Tibial nerve (tissue), 4 donors: ENCODE measurements around the gene PEX14. TPM values are rescaled to one million over a fixed set of nuclear protein-coding genes. Genes with fewer than 3 reads are reported as not detected.

Source experiments
- DNase-seq, 2 donors: peaks; one replicate each; pipeline ENCODE4 v3.0.0-alpha.2; 2019; ENCODE audit warnings: low spot score in 2 of 2
- H3K27ac ChIP-seq, 4 donors: fragments of 200-600 bp; sonication (generic) in 3 of 4; one replicate each; pipeline ENCODE4 v1.5.1; 2017 to 2019; ENCODE audit warnings: mild to moderate bottlenecking in 1 of 4
- H3K27me3 ChIP-seq, 2 donors: fragments of 200-600 bp; sonication (generic) in 1 of 2; one replicate each; pipeline versions ENCODE4 v1.5.1 to v1.6.0; 2017 to 2019
- H3K36me3 ChIP-seq, 3 donors: fragments of 200-600 bp; sonication (generic); one replicate each; pipeline ENCODE4 v1.5.1; 2018 to 2019
- H3K4me1 ChIP-seq, 4 donors: fragments of 200-600 bp; sonication (generic) in 3 of 4; one replicate each; pipeline ENCODE4 v1.5.1; 2017 to 2019
- H3K4me3 ChIP-seq, 4 donors: fragments of 200-600 bp; sonication (generic) in 3 of 4; one replicate each; pipeline ENCODE4 v1.5.1; 2017 to 2019; ENCODE audit warnings: mild to moderate bottlenecking in 1 of 4, moderate library complexity in 1 of 4
- H3K9me3 ChIP-seq, 4 donors: fragments of 200-600 bp; sonication (generic) in 3 of 4; one replicate each; pipeline ENCODE4 v1.5.1; 2017 to 2019
- CTCF ChIP-seq, 5 experiments: fragments of 200-600 bp in 3 of 5; fragments of 450-650 bp in 2 of 5; sonication (generic) in 3 of 5; IDR thresholded peaks; one replicate each; pipeline ENCODE4 v1.5.1; 2016 to 2019; ENCODE audit warnings: antibody characterized with exemption in 5 of 5, mild to moderate bottlenecking in 3 of 5, moderate library complexity in 2 of 5
- EP300 ChIP-seq, 2 donors: sonication (generic); formaldehyde crosslinking; IDR thresholded peaks; one replicate each; pipeline ENCODE4 v1.6.1; 2017; ENCODE audit warnings: antibody characterized with exemption in 2 of 2, mild to moderate bottlenecking in 1 of 2
- POLR2A ChIP-seq, 2 donors: fragments of 450-650 bp; IDR thresholded peaks; one replicate each; pipeline ENCODE4 v1.6.1; 2017; ENCODE audit warnings: antibody characterized with exemption in 2 of 2, mild to moderate bottlenecking in 2 of 2, moderate library complexity in 2 of 2
- WGBS, 2 donors: methylation state at CpG; one replicate each; pipeline ENCODE4 v1.1.5; 2018; 5-methylcytosine and 5-hydroxymethylcytosine counted together
- total RNA-seq, 4 donors: library from RNA; depleted of rRNA; stranded (reverse); fragments of >200 nt; gene quantifications; one replicate each; pipeline ENCODE4 v1.1.0, GENCODE V29; 2016

Gene PEX14
- total RNA-seq, 4 donors from 2014 or later: 14.4 to 21.8 (median 18.2) TPM

- no peak for DNase-seq
- TF ChIP-seq POLR2A (IDR thresholded peaks at IDR 0.05) (no peak), CTCF (IDR thresholded peaks at IDR 0.05) (no peak), EP300 (IDR thresholded peaks at IDR 0.05) (no peak)
- WGBS, 2 donors: 59 to 63% methylated on average over 17 to 18 of the region's 18 CpGs
- H3K4me1 ChIP-seq: peaks cover 0 to 3% (median 0%) of the 10 kb centered on the region in 4 donors
- H3K27ac ChIP-seq: no peak overlapping the region
- H3K27me3 ChIP-seq: peaks cover 0 to 38% of the 10 kb centered on the region in 2 donors
- H3K9me3 ChIP-seq: no peaks in the 10 kb centered on the region
- H3K4me3 ChIP-seq: no peak overlapping the region
- H3K36me3 ChIP-seq: no peaks in the 10 kb centered on the region
Measured at GRCh38 chr1:10671090-10671489, 196.3 kb downstream of the PEX14 start.

GRCh38 chr1:10671622-10672342 is 197.0 kb downstream of the PEX14 start:
- no peaks in the 10 kb centered on the region for H3K9me3 ChIP-seq
- peaks cover 0 to 3% (median 0%) of the 10 kb centered on the region in 4 donors for H3K4me1 ChIP-seq
- no peak overlapping the region for H3K4me3 ChIP-seq
- no peaks in the 10 kb centered on the region for H3K36me3 ChIP-seq
- no peak overlapping the region for H3K27ac ChIP-seq
- DNase-seq: no peak
- TF ChIP-seq CTCF (IDR thresholded peaks at IDR 0.05) (no peak), EP300 (IDR thresholded peaks at IDR 0.05) (no peak), POLR2A (IDR thresholded peaks at IDR 0.05) (no peak)
- peaks cover 0 to 38% of the 10 kb centered on the region in 2 donors for H3K27me3 ChIP-seq
- WGBS, 2 donors: 60 to 61% methylated on average over 23 to 26 of the region's 27 CpGs

- no peak for TF ChIP-seq EP300 (IDR thresholded peaks at IDR 0.05)
- no peak for TF ChIP-seq CTCF (IDR thresholded peaks at IDR 0.05)
- TF ChIP-seq POLR2A (IDR thresholded peaks at IDR 0.05): no peak
- peaks cover 0 to 3% (median 0%) of the 10 kb centered on the region in 4 donors for H3K4me1 ChIP-seq
- no peak overlapping the region for H3K27ac ChIP-seq
- no peaks in the 10 kb centered on the region for H3K36me3 ChIP-seq
- peaks cover 0 to 38% of the 10 kb centered on the region in 2 donors for H3K27me3 ChIP-seq
- no peaks in the 10 kb centered on the region for H3K9me3 ChIP-seq
- WGBS, 2 donors: 60 to 67% methylated on average over 35 of the region's 35 CpGs
- DNase-seq: no peak
- no peak overlapping the region for H3K4me3 ChIP-seq
Measured at GRCh38 chr1:10672343-10673050, 197.7 kb downstream of the PEX14 start.

GRCh38 chr1:10673109-10673711 is 198.5 kb downstream of the PEX14 start:
- WGBS, 2 donors: 68 to 74% methylated on average over 18 to 19 of the region's 19 CpGs
- no peak for TF ChIP-seq POLR2A (IDR thresholded peaks at IDR 0.05)
- TF ChIP-seq EP300 (IDR thresholded peaks at IDR 0.05): no peak
- TF ChIP-seq CTCF (IDR thresholded peaks at IDR 0.05): no peak
- H3K9me3 ChIP-seq: no peaks in the 10 kb centered on the region
- H3K4me1 ChIP-seq: peaks cover 0 to 3% (median 0%) of the 10 kb centered on the region in 4 donors
- H3K27me3 ChIP-seq: peaks cover 0 to 38% of the 10 kb centered on the region in 2 donors
- no peak overlapping the region for H3K4me3 ChIP-seq
- DNase-seq: no peak
- no peaks in the 10 kb centered on the region for H3K36me3 ChIP-seq
- no peak overlapping the region for H3K27ac ChIP-seq

- Histone ChIP-seq H3K27ac (no peak overlapping the region), H3K27me3 (peaks cover 0 to 38% of the 10 kb centered on the region in 2 donors), H3K4me1 (no peaks in the 10 kb centered on the region), H3K9me3 (no peaks in the 10 kb centered on the region), H3K4me3 (no peak overlapping the region), H3K36me3 (no peaks in the 10 kb centered on the region)
- DNase-seq: no peak
- WGBS, 2 donors: 89 to 92% methylated on average over 5 to 16 of the region's 16 CpGs
- TF ChIP-seq CTCF (IDR thresholded peaks at IDR 0.05) (no peak), EP300 (IDR thresholded peaks at IDR 0.05) (no peak), POLR2A (IDR thresholded peaks at IDR 0.05) (no peak)
Measured at GRCh38 chr1:10674222-10674621, 199.5 kb downstream of the PEX14 start.
